ENCODE data around the gene STAG1.

The STAG1 gene

DNA sequence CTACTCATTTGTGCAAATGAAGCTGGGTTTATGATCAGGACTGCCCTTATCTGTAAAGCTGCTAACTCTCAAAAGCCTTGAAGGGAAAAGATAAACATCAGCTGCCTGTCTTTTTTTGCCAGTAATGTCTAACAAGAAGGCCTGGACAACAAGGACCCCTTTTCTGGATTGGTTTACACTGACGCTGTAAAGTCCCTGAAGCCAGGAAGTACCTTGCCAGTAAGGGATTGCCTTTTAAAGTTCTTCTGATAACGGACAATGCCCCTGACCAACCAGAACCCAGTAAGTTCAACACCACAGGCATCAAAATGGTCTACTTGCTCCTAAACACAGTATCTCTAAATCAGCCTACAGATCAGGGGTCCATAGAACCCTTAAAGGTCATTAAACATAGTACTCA lies 324.0 kb downstream of the STAG1 start:
- Histone ChIP-seq H3K4me3 (ENCODE audit: low read length) (no peak overlapping the region), H3K4me1 (ENCODE audit: insufficient read depth, low read length) (no peaks in the 10 kb centered on the region), H3K36me3 (ENCODE audit: insufficient read depth, low read depth, low read length) (peaks cover 9% of the 10 kb centered on the region), H3K27me3 (ENCODE audit: insufficient read depth, low read length) (no peaks in the 10 kb centered on the region), H3K9me3 (ENCODE audit: insufficient read depth, low read depth, low read length) (no peaks in the 10 kb centered on the region), H3K27ac (ENCODE audit: low read length) (no peak overlapping the region), H3K9ac (ENCODE audit: low read depth, low read length) (no peak overlapping the region)

DNA sequence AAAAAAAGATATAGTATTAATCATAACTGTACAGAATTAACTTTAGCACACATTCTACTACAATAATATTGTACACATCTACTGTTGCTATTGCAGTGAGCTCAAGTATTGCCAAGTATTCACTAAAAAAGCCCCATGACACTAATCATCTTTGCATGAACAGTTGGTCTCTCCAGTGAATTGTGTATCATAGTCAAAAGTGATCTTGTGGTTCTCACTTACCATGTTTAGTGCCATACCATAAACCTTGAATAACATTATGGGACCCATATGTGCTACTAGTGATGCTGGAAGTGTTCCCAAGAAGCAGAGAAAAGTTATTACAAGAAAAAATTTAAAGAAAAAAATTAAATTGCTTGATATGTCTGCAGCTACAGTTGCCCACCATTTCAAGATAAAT lies 324.9 kb downstream of the STAG1 start:
- no peaks in the 10 kb centered on the region for H3K9me3 ChIP-seq (ENCODE audit: insufficient read depth, low read depth, low read length)
- no peak overlapping the region for H3K27ac ChIP-seq (ENCODE audit: low read length)
- peaks cover 6% of the 10 kb centered on the region for H3K36me3 ChIP-seq (ENCODE audit: insufficient read depth, low read depth, low read length)
- no peaks in the 10 kb centered on the region for H3K27me3 ChIP-seq (ENCODE audit: insufficient read depth, low read length)
- no peaks in the 10 kb centered on the region for H3K4me1 ChIP-seq (ENCODE audit: insufficient read depth, low read length)
- H3K4me3 ChIP-seq (ENCODE audit: low read length), result no peak overlapping the region
- H3K9ac ChIP-seq (ENCODE audit: low read depth, low read length), result no peak overlapping the region

DNA sequence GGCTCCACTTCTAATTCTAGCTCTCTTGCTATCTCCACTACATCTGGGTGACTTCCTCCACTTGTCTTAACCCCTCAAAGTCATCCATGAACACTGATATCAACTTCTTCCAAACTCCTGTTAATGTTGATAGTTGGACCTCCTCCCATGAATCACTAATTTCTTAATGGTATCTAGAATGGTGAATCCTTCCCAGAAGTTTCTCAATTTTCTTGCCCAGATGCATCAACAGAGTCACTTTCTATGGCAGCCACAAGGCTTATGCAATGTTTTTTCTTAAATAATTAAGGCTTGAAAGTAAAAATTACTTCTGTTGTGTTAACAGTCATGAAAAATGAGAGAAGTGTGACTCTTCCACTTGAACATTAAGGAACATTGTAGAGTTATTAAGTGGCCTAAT lies 337.7 kb downstream of the STAG1 start:
- Histone ChIP-seq H3K27ac (ENCODE audit: low read length) (no peak overlapping the region), H3K36me3 (ENCODE audit: insufficient read depth, low read depth, low read length) (peaks cover 10% of the 10 kb centered on the region; the same call in 1 of the 2 replicates), H3K4me1 (ENCODE audit: insufficient read depth, low read length) (no peaks in the 10 kb centered on the region), H3K4me3 (ENCODE audit: low read length) (no peak overlapping the region), H3K27me3 (ENCODE audit: insufficient read depth, low read length) (no peaks in the 10 kb centered on the region), H3K9ac (ENCODE audit: low read depth, low read length) (no peak overlapping the region), H3K9me3 (ENCODE audit: insufficient read depth, low read depth, low read length) (no peaks in the 10 kb centered on the region)

DNA sequence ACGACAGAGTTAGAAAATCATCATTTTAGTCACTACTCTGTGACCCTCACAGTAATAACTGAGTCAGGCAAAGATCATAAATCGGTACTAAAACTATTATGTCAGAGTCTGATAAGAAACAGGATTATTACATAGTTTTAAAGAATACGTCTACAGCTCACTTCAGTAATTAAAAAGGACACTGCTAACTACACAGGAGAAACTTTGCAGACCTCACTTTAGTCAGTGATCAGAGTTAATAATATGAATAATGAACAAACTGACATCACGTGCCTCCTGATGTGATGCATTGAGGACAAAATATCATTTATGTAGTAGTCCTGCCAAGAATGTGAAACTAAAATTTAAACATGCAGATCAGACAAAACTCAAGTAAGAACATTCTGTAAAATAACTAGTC lies 339.9 kb downstream of the STAG1 start:
- H3K4me3 ChIP-seq (ENCODE audit: low read length), result no peak overlapping the region
- peaks cover 2% of the 10 kb centered on the region; the same call in 1 of the 2 replicates for H3K36me3 ChIP-seq (ENCODE audit: insufficient read depth, low read depth, low read length)
- H3K27me3 ChIP-seq (ENCODE audit: insufficient read depth, low read length), result no peaks in the 10 kb centered on the region
- H3K4me1 ChIP-seq (ENCODE audit: insufficient read depth, low read length), result no peaks in the 10 kb centered on the region
- no peak overlapping the region for H3K27ac ChIP-seq (ENCODE audit: low read length)
- no peak overlapping the region for H3K9ac ChIP-seq (ENCODE audit: low read depth, low read length)
- H3K9me3 ChIP-seq (ENCODE audit: insufficient read depth, low read depth, low read length), result no peaks in the 10 kb centered on the region

DNA sequence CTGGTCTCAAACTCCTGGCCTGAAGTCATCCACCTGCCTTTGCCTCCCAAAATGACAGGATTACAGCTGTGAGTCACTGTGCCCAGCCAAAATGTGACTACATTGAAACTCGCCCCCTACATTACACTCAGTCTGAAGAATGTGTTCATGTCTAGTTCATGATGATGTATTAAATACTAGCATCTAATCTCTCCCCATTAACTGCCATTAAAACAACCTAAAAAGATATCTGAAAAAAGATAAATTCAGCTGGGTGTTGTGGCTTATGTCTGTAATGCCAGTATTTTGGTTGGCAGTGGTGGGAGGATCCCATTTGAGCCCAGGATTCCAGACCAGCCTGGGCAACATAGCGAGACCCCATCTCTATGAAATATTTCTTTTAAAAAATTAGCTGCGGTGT lies 342.6 kb downstream of the STAG1 start:
- H3K9ac ChIP-seq (ENCODE audit: low read depth, low read length), result no peak overlapping the region

DNA sequence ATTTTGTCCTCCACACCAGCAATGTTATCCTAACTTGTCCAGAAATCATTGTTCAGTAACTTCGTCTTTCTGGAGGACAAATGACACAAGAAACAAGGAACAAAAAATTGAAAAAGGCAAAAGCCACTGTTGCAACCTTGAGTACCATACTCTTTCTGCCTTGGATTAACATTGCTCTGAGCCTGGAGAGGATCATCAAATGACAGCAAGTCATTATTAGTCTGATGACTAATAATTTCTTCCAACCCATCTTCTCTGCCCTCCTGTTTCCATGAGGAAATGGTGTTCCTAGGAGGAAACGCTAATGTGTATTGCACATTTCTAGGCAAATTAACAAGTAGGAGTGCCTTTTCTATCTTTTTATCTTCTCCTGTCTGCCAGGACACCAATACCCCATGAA lies 348.1 kb downstream of the STAG1 start:
- Histone ChIP-seq H3K9ac (ENCODE audit: low read depth, low read length) (no peak overlapping the region), H3K27me3 (ENCODE audit: insufficient read depth, low read length) (no peaks in the 10 kb centered on the region), H3K27ac (ENCODE audit: low read length) (no peak overlapping the region), H3K9me3 (ENCODE audit: insufficient read depth, low read depth, low read length) (no peaks in the 10 kb centered on the region), H3K4me1 (ENCODE audit: insufficient read depth, low read length) (no peaks in the 10 kb centered on the region), H3K4me3 (ENCODE audit: low read length) (no peak overlapping the region), H3K36me3 (ENCODE audit: insufficient read depth, low read depth, low read length) (no peaks in the 10 kb centered on the region)

More for the DNA sequence above, 342.6 kb downstream of the STAG1 start:
- Histone ChIP-seq H3K27me3 (ENCODE audit: insufficient read depth, low read length) (no peaks in the 10 kb centered on the region), H3K36me3 (ENCODE audit: insufficient read depth, low read depth, low read length) (no peaks in the 10 kb centered on the region), H3K9me3 (ENCODE audit: insufficient read depth, low read depth, low read length) (no peaks in the 10 kb centered on the region), H3K4me3 (ENCODE audit: low read length) (no peak overlapping the region), H3K4me1 (ENCODE audit: insufficient read depth, low read length) (no peaks in the 10 kb centered on the region), H3K27ac (ENCODE audit: low read length) (no peak overlapping the region)

DNA sequence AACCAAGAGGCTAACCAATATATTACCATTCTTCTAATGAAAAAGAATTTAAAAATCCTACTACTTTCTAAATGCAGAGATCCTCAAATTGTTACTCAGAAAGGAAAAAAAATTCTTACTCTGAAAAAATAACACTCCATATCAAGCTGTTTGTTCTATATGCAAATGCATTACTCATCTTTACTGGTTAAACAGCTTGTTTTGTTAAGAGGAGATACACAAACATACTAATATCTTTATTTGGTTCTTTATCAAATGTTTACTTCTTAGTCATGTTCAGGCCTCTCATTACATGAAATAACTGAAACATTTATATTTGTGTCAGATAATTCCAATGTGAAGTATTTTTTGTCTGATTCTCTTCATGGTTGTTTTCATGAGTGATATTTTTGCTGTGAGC lies 355.3 kb downstream of the STAG1 start:
- Histone ChIP-seq H3K9me3 (ENCODE audit: insufficient read depth, low read depth, low read length) (no peaks in the 10 kb centered on the region), H3K27ac (ENCODE audit: low read length) (no peak overlapping the region), H3K9ac (ENCODE audit: low read depth, low read length) (no peak overlapping the region), H3K27me3 (ENCODE audit: insufficient read depth, low read length) (no peaks in the 10 kb centered on the region), H3K4me3 (ENCODE audit: low read length) (no peak overlapping the region), H3K4me1 (ENCODE audit: insufficient read depth, low read length) (no peaks in the 10 kb centered on the region), H3K36me3 (ENCODE audit: insufficient read depth, low read depth, low read length) (peaks cover 8% of the 10 kb centered on the region; the same call in 1 of the 2 replicates)

DNA sequence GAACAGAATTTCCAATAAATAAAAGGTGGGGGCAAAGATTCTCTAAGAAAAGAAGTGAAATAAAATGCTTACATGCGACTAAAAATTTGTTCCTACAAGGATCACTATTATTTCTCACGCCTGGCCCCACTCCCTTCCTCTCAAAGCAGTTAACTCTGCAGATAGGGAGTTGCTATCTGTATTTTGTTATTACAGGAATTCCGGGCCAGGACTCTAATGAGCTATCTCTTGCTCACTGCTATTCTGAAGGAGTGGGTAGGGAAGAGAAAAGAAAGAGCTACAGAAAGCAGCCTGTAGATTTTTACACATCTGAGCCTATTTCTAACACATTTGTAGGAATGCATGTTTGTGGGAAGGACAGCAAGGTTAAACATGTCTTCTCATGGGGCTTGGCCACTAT lies 361.6 kb downstream of the STAG1 start:
- Histone ChIP-seq H3K27ac (ENCODE audit: low read length) (no peak overlapping the region), H3K27me3 (ENCODE audit: insufficient read depth, low read length) (no peaks in the 10 kb centered on the region), H3K4me3 (ENCODE audit: low read length) (no peak overlapping the region), H3K36me3 (ENCODE audit: insufficient read depth, low read depth, low read length) (no peaks in the 10 kb centered on the region; the same call in 1 of the 2 replicates), H3K9me3 (ENCODE audit: insufficient read depth, low read depth, low read length) (no peaks in the 10 kb centered on the region), H3K9ac (ENCODE audit: low read depth, low read length) (no peak overlapping the region), H3K4me1 (ENCODE audit: insufficient read depth, low read length) (no peaks in the 10 kb centered on the region)

DNA sequence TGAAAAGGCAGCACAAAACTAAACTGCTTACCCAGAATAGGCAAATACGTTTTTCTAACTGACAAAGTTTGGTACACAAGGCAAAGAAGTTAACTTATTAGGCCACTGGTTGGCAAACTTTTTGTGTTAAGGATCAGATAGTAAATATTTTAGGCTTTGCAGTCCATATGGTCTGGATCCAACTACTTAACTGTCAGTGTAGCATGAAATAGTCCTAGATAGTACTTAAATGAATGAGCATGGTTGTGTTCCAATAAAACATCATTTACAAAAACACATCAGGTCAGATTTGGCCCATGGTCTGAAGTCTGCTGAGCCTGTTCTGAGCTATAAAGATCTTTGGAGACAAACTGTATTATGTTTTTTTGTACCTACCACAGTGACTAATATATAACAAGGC lies 365.1 kb downstream of the STAG1 start:
- Histone ChIP-seq H3K27ac (ENCODE audit: low read length) (no peak overlapping the region), H3K4me1 (ENCODE audit: insufficient read depth, low read length) (no peaks in the 10 kb centered on the region), H3K9ac (ENCODE audit: low read depth, low read length) (no peak overlapping the region), H3K27me3 (ENCODE audit: insufficient read depth, low read length) (no peaks in the 10 kb centered on the region), H3K9me3 (ENCODE audit: insufficient read depth, low read depth, low read length) (no peaks in the 10 kb centered on the region), H3K36me3 (ENCODE audit: insufficient read depth, low read depth, low read length) (no peaks in the 10 kb centered on the region; the same call in 1 of the 2 replicates), H3K4me3 (ENCODE audit: low read length) (no peak overlapping the region)

DNA sequence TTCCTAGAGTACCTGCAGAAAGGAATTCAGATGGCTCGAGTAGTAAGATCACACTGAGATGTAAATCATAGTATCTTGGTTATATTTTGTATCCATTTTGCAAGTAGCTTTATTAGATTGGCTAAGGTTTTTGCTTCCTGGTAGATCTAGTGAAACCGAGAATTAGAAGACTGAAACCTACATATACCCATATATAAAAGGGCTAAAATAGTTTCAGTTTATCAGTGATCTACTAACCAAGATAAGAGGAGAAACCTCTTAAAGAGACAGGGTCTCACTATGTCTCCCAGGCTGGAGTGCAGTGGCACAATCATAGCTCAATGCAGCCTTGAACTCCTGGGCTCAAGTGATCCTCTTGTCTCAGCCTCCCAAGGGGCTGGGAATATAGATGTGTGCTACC lies 366.7 kb downstream of the STAG1 start:
- H3K4me3 ChIP-seq (ENCODE audit: low read length), result no peak overlapping the region
- no peaks in the 10 kb centered on the region for H3K27me3 ChIP-seq (ENCODE audit: insufficient read depth, low read length)
- H3K36me3 ChIP-seq (ENCODE audit: insufficient read depth, low read depth, low read length), result no peaks in the 10 kb centered on the region; the same call in 1 of the 2 replicates
- no peaks in the 10 kb centered on the region for H3K4me1 ChIP-seq (ENCODE audit: insufficient read depth, low read length)
- H3K27ac ChIP-seq (ENCODE audit: low read length), result no peak overlapping the region
- H3K9ac ChIP-seq (ENCODE audit: low read depth, low read length), result no peak overlapping the region
- no peaks in the 10 kb centered on the region for H3K9me3 ChIP-seq (ENCODE audit: insufficient read depth, low read depth, low read length)

DNA sequence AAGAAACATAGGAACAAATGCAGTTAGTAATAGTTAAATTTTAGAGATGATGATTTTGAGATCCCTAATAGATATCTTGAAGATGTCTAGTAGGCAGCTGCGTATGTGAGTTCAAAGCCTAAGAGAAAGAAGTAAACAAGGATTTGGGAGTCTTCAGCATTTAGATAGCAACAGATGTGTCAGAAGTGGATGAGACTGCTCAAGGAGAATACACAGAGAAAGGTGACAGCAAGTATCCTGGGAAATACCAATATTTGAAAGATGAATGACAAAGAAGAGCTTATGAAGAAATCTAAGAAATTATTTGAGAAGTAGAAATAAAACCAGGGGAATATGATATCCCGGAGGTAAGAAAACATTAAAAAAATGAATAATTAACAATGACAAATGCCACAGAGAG lies 371.1 kb downstream of the STAG1 start:
- no peak overlapping the region for H3K9ac ChIP-seq (ENCODE audit: low read depth, low read length)
- H3K9me3 ChIP-seq (ENCODE audit: insufficient read depth, low read depth, low read length), result no peaks in the 10 kb centered on the region
- no peaks in the 10 kb centered on the region for H3K27me3 ChIP-seq (ENCODE audit: insufficient read depth, low read length)
- H3K27ac ChIP-seq (ENCODE audit: low read length), result no peak overlapping the region
- H3K4me1 ChIP-seq (ENCODE audit: insufficient read depth, low read length), result no peaks in the 10 kb centered on the region
- peaks cover 4% of the 10 kb centered on the region; the same call in 1 of the 2 replicates for H3K36me3 ChIP-seq (ENCODE audit: insufficient read depth, low read depth, low read length)
- no peak overlapping the region for H3K4me3 ChIP-seq (ENCODE audit: low read length)

DNA sequence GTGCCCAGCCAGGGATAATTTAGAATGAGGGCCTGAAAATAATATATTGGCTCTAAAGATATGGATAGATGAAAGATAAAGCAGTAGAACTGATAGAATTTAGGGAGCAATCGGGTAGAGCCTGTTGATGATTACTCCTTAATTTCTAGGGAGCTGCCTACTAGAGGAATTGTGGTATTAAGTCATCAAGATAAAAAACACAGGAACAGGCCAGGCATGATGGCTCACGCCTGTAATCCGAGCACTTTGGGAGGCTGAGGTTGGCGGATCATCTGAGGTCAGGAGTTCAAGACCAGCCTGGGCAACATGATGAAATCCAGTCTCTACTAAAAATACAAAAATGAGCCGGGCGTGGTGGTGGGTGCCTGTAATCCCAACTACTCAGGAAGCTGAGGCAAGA lies 371.6 kb downstream of the STAG1 start:
- H3K9me3 ChIP-seq (ENCODE audit: insufficient read depth, low read depth, low read length), result no peaks in the 10 kb centered on the region
- H3K4me1 ChIP-seq (ENCODE audit: insufficient read depth, low read length), result no peaks in the 10 kb centered on the region
- H3K27me3 ChIP-seq (ENCODE audit: insufficient read depth, low read length), result no peaks in the 10 kb centered on the region
- H3K27ac ChIP-seq (ENCODE audit: low read length), result no peak overlapping the region
- peaks cover 4% of the 10 kb centered on the region; the same call in 1 of the 2 replicates for H3K36me3 ChIP-seq (ENCODE audit: insufficient read depth, low read depth, low read length)
- H3K4me3 ChIP-seq (ENCODE audit: low read length), result no peak overlapping the region
- H3K9ac ChIP-seq (ENCODE audit: low read depth, low read length), result no peak overlapping the region

DNA sequence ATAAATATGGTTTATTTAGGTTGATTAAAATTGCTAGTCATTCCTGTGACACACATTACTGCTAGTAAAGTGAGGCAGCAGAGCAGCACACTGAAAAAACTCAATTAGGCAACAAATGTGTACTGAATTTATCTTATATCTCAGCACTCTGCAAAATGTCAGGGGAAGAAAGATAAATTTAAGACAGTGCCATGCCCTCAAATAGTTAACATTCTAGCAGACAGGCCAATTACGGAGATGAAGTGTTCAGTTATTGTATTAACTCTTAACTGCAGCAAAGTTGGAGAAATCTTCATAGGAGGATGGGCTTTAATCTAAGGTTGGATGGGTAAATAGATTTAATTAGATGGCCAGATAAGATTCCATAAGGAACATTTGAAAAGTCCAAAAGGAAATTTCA lies 374.2 kb downstream of the STAG1 start:
- Histone ChIP-seq H3K4me1 (ENCODE audit: insufficient read depth, low read length) (no peaks in the 10 kb centered on the region), H3K27me3 (ENCODE audit: insufficient read depth, low read length) (no peaks in the 10 kb centered on the region), H3K9ac (ENCODE audit: low read depth, low read length) (no peak overlapping the region), H3K27ac (ENCODE audit: low read length) (no peak overlapping the region), H3K9me3 (ENCODE audit: insufficient read depth, low read depth, low read length) (no peaks in the 10 kb centered on the region), H3K36me3 (ENCODE audit: insufficient read depth, low read depth, low read length) (peaks cover 4% of the 10 kb centered on the region; the same call in 1 of the 2 replicates), H3K4me3 (ENCODE audit: low read length) (no peak overlapping the region)

Data from iPS-20b (cell line).